Measurements from ENCODE around the gene HID1. TPM values are rescaled to one million over a fixed set of nuclear protein-coding genes. Genes with fewer than 3 reads are reported as not detected.
"Not testable (repeated sequence)": the region's sequence is repeated elsewhere in the genome, so short reads cannot be mapped to it uniquely, and the experiment has no call there.

Gene HID1
- polyA plus RNA-seq, 12 donors: 4.1 to 16.4 (median 7.0) TPM; not detected in 1

- DNase-seq: no peak
Measured at GRCh38 chr17:75003070-75003956, 30.8 kb upstream of the HID1 start.

GRCh38 chr17:75001915-75002843 is 29.6 kb upstream of the HID1 start:
- DNase-seq: no peak

GRCh38 chr17:74999523-74999922 is 27.0 kb upstream of the HID1 start:
- no peak for DNase-seq

- no peak for DNase-seq
Measured at GRCh38 chr17:74998783-74999182, 26.2 kb upstream of the HID1 start.

- DNase-seq: no peak
Measured at GRCh38 chr17:74995847-74996246, 23.3 kb upstream of the HID1 start.

GRCh38 chr17:74994440-74994839 is 21.9 kb upstream of the HID1 start:
- no peak for DNase-seq

- no peak for DNase-seq
Measured at GRCh38 chr17:74992223-74992622, 19.7 kb upstream of the HID1 start.

GRCh38 chr17:74990581-74991105 is 18.1 kb upstream of the HID1 start:
- no peak for DNase-seq

- DNase-seq: peak; percentile 91
Measured at GRCh38 chr17:74987909-74988711, 15.6 kb upstream of the HID1 start.

GRCh38 chr17:74987418-74987908 is 14.9 kb upstream of the HID1 start, which contains the start of gene CDR2L:
TSS of gene CDR2L (plus strand) at chr17:74987632. CDS start at chr17:74988044, 412 bp downstream.
- DNase-seq: peak; percentile 95

GRCh38 chr17:74986206-74986576 is 13.6 kb upstream of the HID1 start:
- DNase-seq: no peak

GRCh38 chr17:74982663-74983313 is 10.2 kb upstream of the HID1 start:
- not testable (repeated sequence) for DNase-seq

GRCh38 chr17:74981979-74982662 is 9.6 kb upstream of the HID1 start:
- DNase-seq: peak; percentile 58

- DNase-seq: no peak
Measured at GRCh38 chr17:74981318-74981978, 8.9 kb upstream of the HID1 start.

GRCh38 chr17:74979408-74980146 is 7.0 kb upstream of the HID1 start:
- DNase-seq: no peak

GRCh38 chr17:74978240-74978639 is 5.7 kb upstream of the HID1 start:
- DNase-seq: no peak

GRCh38 chr17:74977802-74978201 is 5.2 kb upstream of the HID1 start:
- no peak for DNase-seq

GRCh38 chr17:74975943-74976342 is 3.4 kb upstream of the HID1 start:
- DNase-seq: no peak

- no peak for DNase-seq
Measured at GRCh38 chr17:74972973-74973328, 392 bp upstream of the HID1 start.

Data from muscle of arm (tissue), 12 donors.